ENCODE results near the gene ATG14.

The ATG14 gene

DNA sequence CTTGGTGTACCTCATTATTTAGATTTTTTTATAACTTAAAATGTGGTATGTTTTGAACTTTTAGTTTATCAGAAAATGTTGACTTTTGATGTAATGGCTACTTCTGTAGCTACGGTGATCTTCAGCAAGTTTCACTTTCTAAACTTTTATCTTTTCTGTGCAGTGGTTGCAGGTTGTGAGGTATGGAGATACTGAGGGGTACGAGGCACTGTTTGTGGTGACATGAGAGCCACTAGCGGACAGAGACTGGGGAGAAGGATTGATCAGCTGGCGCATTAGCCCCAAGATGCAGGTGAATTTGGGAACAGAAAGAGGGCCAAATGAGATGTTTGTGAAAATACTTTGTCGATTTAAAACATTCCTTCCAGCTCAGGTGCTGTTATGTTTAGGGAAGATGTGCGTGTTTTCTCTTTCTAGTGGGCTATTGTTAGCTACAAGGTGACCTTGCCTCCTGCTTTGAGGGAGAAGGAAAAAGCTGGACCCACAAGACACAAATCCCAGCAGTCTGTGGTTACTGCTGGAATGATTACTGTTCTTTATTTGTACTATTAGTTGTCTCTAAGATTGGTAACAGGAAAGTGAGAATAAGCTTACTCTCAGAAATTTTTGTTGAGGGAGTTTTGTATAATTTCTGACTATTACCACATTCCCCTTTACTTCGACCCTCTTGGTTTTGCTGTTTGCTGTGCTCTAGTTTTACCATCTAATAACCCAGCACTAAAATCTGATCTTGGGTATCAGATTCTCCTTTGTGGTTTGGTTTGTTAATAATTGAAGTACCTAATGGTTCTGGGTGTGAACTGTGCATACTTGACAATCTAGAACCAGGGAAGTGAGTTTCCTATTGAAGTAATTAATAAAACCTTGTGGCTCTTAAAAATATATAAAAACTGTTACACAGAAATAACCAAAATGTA lies 78.7 kb downstream of the ATG14 start:
- FAIRE-seq: no peak
- TF ChIP-seq, protein P1, sequence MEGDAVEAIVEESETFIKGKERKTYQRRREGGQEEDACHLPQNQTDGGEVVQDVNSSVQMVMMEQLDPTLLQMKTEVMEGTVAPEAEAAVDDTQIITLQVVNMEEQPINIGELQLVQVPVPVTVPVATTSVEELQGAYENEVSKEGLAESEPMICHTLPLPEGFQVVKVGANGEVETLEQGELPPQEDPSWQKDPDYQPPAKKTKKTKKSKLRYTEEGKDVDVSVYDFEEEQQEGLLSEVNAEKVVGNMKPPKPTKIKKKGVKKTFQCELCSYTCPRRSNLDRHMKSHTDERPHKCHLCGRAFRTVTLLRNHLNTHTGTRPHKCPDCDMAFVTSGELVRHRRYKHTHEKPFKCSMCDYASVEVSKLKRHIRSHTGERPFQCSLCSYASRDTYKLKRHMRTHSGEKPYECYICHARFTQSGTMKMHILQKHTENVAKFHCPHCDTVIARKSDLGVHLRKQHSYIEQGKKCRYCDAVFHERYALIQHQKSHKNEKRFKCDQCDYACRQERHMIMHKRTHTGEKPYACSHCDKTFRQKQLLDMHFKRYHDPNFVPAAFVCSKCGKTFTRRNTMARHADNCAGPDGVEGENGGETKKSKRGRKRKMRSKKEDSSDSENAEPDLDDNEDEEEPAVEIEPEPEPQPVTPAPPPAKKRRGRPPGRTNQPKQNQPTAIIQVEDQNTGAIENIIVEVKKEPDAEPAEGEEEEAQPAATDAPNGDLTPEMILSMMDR (IDR thresholded peaks at IDR 0.05; ENCODE audit: insufficient read depth, missing control alignments): no peak
- no peak for DNase-seq (ENCODE audit: insufficient read length, low spot score)

DNA sequence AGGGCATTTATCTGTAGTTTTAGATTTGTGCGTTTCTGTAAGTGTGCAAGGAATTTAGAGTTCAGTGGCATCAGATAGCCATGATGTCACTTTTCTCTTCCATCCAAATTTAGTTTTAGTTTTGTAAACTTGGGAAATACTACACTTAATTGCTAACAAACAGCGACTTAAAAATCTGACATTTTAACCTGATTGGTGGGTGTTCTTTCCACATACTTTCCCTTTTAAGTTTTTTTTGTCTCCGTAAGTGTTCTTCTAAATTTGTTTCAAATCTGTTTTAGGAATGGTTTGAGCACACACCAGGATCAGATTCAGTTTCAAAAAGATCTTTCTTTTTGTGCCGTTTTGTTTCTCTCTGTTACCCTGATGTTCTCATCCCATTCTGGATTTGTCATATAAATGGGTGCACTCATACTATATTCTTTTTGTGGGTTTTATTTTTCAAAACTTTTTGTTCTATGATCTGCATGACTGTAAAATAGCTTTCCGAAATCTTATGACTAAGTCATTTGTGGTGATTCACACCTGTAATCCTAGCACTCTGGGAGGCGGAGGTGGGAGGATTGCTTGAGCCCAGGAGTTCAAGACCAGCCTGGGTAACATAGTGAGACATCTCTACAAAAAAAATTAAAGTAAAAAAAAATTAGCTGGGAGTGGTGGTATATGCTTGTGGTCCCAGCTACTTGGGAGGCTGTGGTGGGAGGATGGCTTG lies 81.5 kb downstream of the ATG14 start:
- FAIRE-seq (no peak), DNase-seq (ENCODE audit: insufficient read length, low spot score) (no peak)
- TF ChIP-seq, protein P1 (IDR thresholded peaks at IDR 0.05; ENCODE audit: insufficient read depth, missing control alignments): no peak

DNA sequence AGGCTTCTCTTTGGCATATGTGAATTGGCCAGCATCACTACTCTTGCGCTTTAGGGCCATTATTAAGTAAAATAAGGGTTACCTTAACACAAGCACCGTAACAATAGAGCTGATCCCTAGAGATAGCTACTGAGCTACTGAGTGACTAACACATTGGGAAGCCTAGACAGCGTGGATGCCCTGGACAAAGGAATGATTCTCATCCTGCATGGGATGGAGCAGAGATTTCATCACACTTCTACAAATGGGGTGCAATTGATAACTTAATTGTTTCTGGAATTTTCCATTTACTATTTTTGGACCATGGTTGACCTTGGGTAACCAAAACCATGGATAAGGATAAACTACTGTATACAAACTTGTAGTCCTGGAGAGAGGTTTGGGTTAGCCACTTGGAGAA lies 83.3 kb downstream of the ATG14 start:
- FAIRE-seq: no peak
- TF ChIP-seq, protein P1 (IDR thresholded peaks at IDR 0.05; ENCODE audit: insufficient read depth, missing control alignments): no peak
- DNase-seq (ENCODE audit: insufficient read length, low spot score): no peak

DNA sequence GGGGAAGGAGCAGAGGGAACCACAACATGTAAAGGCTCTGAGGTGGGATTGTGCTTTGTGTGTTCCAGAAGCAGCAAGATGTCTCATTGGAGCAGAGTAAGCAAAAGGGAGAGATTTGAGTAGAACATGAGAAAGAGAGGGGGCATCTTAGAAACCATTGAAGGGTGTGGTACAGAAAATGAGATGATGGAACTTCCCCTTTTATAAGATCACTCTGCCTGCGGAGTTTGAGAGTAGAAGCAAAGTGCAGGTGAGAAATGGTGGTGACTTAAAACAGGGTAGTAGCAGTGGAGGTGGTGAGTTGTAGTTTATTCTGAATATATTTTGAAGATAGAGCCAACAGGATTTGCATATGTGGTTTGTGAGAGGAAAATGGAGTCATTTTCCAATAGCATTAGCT lies 84.5 kb downstream of the ATG14 start:
- DNase-seq (ENCODE audit: insufficient read length, low spot score): no peak
- no peak for FAIRE-seq
- TF ChIP-seq, protein P1 (IDR thresholded peaks at IDR 0.05; ENCODE audit: insufficient read depth, missing control alignments): no peak

DNA sequence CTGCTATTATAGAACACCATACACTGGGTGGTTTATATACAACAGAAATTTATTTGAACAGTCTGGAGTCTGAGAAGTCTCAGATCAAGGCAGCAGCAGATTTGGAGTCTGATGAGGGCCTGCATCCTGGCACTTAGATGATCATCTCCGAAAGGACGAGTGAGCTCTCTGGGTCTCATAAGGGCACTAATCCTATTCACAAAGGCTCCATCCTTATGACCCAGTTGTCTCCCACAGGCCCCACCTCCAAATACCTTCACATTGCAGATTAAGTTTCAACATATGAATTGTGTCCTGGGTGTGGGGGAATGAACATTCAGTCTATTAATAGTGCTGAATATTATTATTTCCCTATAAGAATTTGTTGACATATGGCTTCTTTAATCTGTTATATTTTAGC lies 86.8 kb downstream of the ATG14 start:
- no peak for DNase-seq (ENCODE audit: insufficient read length, low spot score)
- FAIRE-seq: no peak
- TF ChIP-seq, protein P1 (IDR thresholded peaks at IDR 0.05; ENCODE audit: insufficient read depth, missing control alignments): no peak

DNA sequence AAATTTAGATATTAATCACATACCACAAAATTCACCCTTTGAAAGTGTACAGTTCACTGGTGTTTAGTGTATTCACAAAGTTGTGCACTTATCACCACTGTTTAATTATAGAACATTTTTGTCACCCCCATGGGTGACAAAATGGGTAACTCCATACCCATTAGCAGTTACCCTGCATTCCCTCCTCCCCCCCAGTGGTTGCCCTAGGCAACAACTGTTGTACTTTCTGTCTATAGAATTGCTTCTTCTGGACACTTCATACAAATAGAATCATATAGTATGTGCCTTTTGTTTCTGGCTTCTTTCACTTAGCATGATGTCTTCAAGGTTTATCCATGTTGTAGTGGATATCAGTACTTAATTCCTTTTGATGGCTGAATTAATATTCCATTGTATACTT lies 87.7 kb downstream of the ATG14 start:
- FAIRE-seq: no peak
- TF ChIP-seq, protein P1 (IDR thresholded peaks at IDR 0.05; ENCODE audit: insufficient read depth, missing control alignments): no peak
- DNase-seq (ENCODE audit: insufficient read length, low spot score): no peak

DNA sequence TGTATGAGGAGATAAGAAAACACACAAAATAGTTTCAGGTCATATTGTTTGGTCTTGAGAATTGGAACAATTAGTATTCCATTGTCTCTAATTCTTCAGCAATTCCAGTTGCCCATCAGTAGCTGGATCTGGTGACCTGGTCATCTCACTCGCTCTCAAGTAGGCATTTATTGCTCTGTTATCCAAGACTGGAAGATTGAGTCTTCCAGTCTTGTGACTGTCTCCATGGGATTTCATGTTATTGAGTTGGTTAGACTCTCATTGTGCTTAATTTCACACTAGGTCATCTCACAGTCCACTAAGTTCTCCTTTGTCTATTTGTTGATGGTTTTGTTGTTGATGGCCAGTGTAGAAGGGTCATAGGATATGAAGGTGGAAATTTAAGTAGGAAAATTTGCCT lies 92.9 kb downstream of the ATG14 start:
- TF ChIP-seq, protein P1 (IDR thresholded peaks at IDR 0.05; ENCODE audit: insufficient read depth, missing control alignments): no peak
- DNase-seq (ENCODE audit: insufficient read length, low spot score) (no peak), FAIRE-seq (peak; percentile 55)
